Suppressor macrophage (primary cell): ENCODE measurements around the gene SLC4A8.

ENCODE experiments used
- DNase-seq, 4 experiments: peaks; one replicate each; pipeline ENCODE4 v3.0.0-alpha.2; 2020 to 2022

The SLC4A8 gene

DNA sequence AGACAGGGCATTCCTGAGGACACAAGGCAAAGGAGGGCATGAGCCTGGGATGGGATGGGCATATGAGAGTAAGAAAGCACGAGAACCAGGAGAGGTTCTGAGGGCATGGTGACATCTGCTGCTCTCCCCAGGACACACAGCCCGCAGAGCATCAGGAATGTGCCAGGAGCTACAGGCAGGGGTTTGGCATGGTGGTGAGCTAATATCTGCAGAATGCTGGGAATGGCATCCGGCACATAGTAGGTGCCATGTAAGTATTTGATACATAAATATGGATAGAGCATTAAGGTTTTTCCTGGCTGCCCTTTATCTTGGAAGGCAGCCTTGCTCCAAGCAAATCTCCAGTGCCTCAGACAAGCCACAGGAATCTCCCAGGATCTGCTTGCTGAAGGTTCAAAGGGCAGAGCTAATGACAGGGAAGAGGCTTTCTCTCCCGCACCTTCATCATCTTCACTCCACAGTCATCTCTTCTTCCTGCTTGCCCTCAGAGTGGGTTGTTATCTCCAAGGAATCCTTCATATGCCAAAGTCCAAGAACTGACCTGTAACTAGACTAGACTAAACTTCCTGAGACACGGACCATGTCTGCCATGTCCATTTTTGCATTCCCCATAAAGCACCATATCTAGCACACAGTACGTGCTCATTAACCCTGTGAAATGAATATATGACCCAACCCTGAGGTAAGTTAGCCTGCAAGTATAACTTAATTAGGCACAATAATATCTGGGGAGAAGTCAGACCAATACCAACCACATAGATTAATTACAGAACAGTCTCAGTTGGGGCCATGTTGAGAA lies 104.4 kb downstream of the SLC4A8 start:
- no peak for DNase-seq

DNA sequence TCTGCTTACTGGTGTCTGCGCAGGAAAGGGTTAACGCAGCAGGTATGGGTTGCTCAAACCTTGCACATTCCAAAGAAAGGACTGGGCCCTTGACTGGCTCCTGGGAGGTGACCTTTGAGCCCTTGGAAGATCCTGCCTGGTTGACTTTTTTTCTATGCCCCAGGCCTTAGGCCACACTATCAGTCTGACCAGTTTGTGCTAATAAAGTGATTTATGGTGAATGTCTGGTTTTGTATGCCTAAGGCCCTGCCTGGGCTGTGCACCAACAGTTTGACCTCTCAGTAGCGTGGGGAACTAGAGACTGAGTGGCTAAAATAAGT lies 105.0 kb downstream of the SLC4A8 start:
- DNase-seq, result no peak

DNA sequence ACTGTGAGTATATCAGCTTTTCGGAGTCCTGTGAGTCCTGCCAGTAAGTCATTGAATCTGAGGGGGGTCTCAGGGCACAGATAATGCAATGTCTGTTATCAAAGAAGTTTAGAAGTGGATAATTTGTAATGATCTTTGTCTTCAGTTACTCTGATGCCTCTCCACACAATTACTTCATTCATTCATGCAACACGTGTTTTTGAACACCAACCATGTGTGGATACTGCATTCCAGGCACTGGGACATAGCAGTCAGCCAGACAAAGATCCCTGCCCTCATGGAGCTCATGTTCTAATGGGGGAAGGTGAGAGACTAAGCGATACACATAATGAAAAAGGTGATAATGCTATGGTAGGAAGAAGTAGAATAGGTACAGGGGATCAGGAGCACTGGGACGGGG lies 105.6 kb downstream of the SLC4A8 start:
- DNase-seq, result no peak

DNA sequence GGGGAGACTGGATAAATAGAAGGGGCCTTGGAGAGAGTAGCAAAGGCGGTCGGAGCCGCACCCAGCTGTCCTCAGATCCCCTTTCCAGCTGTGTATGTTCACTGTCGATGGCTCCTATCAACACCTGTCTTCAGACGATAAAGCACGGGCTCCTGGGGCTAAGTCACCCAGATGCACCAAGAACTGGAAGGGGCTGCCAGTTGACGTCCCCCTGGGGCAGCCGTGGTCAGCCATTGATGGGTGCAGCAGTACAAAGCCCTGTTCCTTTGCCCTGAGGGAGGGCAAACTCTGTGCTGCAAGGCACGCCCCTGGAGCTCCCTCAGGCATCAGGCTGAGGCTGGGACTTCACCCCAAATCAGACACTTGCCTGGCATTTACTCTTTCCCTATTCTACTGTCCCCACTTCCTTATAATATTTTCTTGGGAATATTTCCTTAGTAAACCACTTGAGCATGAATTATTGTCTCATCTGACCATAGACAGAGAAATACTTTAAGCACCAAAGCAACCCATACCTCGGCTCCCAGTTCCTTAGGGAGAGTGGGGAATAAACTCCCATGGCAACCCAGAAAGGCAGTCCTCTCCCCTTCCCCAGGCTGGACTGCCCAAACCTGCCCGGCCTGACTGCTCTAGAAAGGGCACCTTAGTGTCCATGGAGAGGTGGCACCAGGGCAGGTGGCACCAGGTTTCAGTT lies 106.8 kb downstream of the SLC4A8 start:
- DNase-seq, result peak in 1 of 4 experiments; percentile 10

DNA sequence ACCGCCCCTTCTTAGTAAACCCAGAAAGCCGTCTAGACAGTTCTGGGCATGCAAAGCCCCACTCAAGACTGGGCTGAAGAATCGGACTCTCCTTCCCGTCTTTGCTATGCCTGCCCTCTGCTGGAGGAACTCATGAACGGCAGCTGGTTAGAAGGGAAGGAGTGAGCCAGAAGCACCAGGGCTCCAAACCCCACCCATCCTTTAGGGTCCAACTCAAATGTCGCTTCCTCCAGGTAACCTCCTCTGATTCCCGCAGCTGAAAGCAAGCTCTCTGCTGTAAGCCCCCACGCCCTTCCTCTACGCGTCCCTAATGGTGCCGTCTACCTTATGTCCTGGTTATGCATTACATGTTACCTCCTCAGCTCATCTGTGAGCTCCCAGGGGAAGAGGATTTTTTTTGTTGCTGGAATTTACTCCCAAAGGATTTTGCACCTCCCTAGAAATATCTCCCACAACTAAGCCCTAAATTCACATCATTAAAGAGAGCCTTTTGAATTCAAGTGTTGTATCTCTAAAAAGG lies 107.4 kb downstream of the SLC4A8 start:
- peak; percentile 79 to 85 (median 81) for DNase-seq

DNA sequence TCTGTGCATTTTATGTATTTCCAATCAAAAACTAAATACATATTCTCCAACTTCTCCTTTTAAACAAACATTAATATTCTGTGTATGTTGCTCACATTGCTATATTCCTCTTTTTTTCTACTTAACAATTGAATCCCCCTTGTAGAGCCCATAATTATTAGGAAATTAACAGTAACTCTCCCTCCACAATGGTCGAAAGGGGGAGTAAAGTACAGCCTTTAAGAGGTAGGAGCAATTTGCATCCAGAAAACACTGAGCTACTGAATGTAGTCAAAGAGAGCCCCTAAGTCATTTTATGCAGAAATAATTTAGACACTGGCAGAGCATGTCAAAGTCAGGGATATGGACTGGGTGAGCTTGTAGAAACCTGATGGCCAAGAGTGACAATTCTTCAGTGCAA lies 109.2 kb downstream of the SLC4A8 start:
- DNase-seq, result no peak

DNA sequence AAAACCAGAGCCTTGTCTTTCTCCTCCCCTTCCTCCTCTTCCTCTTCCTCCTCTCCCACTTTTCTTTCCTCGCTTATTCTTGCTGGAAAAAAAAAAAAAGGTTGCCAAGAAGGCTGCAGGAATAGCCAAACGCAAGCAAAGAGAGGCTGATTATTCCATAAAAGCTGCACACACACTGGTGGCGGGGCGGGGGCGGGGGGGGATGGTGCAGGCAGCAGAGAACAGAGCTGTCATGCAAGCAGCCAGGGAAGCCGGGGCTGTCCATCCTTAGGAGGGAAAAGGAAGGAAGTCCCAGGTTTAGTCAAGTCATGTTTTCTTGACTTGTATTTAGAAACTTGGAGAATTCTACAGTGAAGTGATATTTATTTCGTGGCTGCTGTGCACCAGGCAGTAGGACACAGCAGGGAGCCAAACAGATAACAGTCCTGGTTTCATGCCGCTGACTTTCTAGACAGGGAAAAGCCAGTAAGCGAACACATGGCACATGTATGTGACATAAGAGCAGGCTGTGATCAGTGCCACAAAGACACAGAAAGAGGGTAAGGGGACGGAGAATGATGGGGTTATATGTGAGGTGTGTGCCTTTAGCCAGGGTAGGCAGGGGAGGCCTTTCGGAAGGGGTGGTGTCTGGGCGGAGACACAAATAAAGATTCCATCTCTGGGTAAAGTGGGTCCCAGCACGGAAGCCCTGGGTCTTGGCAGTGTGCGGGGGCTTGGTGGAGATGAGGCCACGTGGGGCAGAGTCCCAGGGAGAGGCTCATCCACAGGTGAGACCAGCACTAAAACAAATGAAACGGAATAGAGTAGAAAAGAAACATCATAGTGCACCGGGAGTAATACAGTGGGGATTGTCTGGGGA lies 109.8 kb downstream of the SLC4A8 start:
- peak in 1 of 4 experiments; percentile 16 for DNase-seq

DNA sequence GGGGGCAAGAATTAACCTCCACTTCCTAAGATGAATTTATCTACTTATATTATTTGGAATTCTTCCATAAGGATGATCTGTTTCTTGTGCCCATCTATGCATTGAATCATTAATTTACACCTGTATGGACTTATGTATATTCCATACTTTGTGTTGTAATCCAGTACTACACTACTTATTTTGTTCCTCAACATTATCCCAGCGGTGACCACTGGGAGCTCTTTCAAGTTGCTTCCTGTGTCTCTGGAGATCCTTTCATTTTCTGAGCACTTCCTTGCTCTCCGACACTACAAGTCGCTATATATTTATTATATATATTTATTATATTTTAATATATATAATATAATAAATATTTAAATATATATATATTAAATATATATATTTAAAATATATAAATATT lies 111.5 kb downstream of the SLC4A8 start:
- DNase-seq, result peak in 1 of 4 experiments; percentile 12

DNA sequence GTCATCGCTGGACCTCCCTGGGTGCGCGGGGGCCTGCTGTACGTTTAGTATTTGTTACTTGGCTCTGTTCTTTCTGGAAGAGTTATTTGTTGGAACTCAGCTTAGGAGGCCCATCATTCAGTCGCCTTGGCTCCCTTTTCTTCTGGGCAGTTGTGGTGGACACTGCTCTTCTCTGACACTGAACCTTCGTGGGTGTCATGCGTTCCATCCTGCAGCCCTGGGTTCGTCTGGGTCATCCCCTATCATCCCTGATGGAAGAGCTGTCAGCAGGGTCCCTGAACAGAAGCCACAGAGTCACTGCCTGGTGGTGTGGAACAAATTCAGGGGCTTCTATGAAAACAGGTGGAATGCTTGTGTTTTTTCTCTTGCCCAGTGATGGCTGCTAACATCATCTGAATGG lies 113.5 kb downstream of the SLC4A8 start:
- DNase-seq, result no peak

DNA sequence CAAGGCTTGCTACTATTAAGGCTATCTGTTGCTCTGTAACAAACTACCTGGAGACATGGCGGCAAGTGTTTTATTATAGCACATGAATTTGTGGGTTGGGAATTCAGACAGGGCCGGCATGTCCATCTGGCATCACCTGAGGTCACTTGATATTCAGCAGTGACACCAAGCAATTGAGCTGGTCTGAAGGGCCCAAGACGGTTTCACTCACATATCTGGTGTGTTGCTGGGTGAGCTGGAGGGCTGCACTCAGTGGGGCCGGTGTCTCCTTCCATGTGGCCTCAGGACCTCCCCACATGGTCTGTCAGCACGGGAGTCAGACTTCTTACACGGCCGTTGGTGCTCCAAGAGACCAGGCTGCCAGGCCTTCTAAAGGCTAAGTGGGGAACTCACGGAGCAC lies 114.0 kb downstream of the SLC4A8 start:
- DNase-seq, result no peak

DNA sequence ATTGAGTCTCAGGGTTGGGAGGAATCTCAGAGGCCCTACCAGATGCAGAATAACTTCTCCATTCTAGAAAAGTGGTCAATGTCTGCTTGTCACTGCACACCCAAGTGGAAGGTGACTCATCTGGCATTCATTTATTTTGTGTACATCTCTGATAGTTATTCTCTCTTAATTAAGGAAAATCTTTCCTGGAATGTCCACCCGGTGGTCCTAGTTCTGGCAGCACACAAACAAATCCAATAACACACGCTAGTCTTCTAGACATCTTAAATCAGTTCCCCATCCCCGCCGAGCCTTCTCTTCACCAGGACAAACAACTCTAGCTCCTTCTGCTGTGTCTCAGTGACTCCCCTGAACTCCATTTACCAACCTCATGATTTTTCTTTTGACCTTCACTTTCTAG lies 116.4 kb downstream of the SLC4A8 start:
- peak in 1 of 4 experiments; percentile 1 for DNase-seq

DNA sequence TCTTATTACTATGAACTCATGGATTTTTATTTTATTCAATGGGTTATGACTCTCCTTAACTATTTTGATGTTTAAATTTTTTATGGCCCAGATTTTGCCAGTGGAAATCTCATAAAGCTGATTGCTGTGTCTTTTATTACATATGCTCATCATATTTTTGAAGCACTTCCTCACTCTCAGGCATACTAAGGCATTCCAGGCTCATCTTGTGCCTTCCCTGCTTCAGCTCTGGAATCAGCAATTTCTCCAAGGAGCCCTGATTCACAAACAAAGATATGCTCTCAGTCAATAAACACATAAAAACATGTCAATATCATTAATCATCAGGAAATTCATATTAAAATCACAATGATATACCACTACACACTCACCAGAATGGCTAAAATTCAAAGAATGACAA lies 121.5 kb downstream of the SLC4A8 start:
- DNase-seq, result no peak

DNA sequence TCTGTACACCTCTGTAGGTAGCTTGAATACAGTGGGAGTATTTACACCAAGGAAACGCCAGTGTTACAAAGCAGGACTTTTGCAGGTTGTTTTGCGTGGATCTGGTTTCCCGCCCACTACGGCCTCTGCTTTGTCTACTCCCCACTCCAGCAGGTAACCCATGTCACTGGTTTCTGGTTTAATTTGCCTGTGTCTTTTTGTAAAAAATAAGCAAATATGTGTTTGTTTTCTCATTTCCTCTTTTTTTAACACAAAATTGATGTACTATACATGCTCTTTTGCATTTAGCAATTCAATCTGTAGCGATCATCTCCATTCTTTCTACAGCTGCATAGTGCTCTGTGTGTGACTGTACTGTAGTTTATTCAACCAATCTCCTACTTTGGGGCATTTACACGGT lies 123.0 kb downstream of the SLC4A8 start:
- DNase-seq, result no peak

DNA sequence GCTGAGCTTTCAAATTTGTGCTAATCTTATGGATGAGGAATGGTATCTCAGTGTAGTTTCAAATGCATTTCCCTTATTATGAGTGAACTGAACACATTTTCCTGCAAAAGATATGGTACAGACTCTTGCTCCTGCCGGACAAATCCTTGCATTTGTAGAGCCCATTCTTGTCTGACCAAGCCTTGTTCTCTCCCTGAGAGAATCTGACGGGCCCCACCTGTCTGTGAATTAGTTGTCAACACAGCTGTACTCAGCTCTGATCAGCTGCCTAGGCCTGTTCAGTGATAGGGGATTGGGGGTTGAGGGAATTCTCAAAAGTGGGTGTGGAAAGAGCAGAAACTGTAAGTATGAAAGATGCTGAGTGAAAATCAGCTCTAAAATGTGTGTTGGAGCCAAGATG lies 123.6 kb downstream of the SLC4A8 start:
- DNase-seq, result no peak

DNA sequence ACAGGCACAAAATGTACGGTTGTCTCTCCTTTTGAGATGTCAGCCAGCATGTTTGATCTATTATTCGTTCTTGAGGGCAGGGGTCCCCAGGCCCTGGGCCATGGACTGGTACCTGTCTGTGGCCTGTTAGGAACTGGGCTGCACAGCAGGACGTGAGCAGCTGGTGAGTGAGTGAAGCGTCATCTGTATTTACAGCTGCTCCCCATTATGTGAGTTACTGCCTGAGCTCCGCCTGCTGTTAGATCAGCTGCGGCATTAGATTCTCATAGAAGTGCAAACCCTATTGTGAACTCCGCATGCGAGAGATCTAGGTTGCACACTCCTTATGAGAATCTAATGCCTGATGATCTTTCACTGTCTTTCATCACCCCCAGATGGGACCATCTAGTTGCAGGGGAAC lies 125.0 kb downstream of the SLC4A8 start:
- no peak for DNase-seq
